GM15510 (cell line): ENCODE data around the gene GMPR.

ENCODE experiments used
- POLR2A ChIP-seq: IDR thresholded peaks from 3 replicates; pipeline ENCODE4 v1.6.1; 2011; ENCODE audit warnings: borderline replicate concordance; ENCODE audit not compliant: insufficient read length; ENCODE audit errors: extremely low read depth

GMPR gene

GRCh38 chr6:16277101-16277981 is 39.0 kb downstream of the GMPR start:
- no peak for TF ChIP-seq POLR2A

- no peak for TF ChIP-seq POLR2A
These were observed 39.8 kb downstream of the GMPR start for GRCh38 chr6:16278048-16278724.

GRCh38 chr6:16278750-16279149 is 40.4 kb downstream of the GMPR start:
- no peak for TF ChIP-seq POLR2A

- TF ChIP-seq POLR2A, result no peak
These were observed 40.9 kb downstream of the GMPR start for GRCh38 chr6:16279243-16279642.

GRCh38 chr6:16282370-16282769 is 44.0 kb downstream of the GMPR start:
- no peak for TF ChIP-seq POLR2A

GRCh38 chr6:16284472-16284871 is 46.1 kb downstream of the GMPR start:
- TF ChIP-seq POLR2A, result no peak

GRCh38 chr6:16285467-16286150 is 47.2 kb downstream of the GMPR start:
- no peak for TF ChIP-seq POLR2A

- no peak for TF ChIP-seq POLR2A
These were observed 47.8 kb downstream of the GMPR start for GRCh38 chr6:16286151-16286522.

GRCh38 chr6:16288163-16288562 is 49.8 kb downstream of the GMPR start:
- TF ChIP-seq POLR2A, result no peak

- no peak for TF ChIP-seq POLR2A
These were observed 53.4 kb downstream of the GMPR start for GRCh38 chr6:16291739-16292138.

GRCh38 chr6:16292432-16292831 is 54.0 kb downstream of the GMPR start:
- no peak for TF ChIP-seq POLR2A

- no peak for TF ChIP-seq POLR2A
These were observed 54.6 kb downstream of the GMPR start for GRCh38 chr6:16292942-16293341.

GRCh38 chr6:16294371-16294770 is 56.0 kb downstream of the GMPR start:
- no peak for TF ChIP-seq POLR2A

- TF ChIP-seq POLR2A, result no peak
These were observed 56.7 kb downstream of the GMPR start for GRCh38 chr6:16295060-16295459.

- TF ChIP-seq POLR2A, result no peak
These were observed 57.1 kb downstream of the GMPR start for GRCh38 chr6:16295471-16295870.

GRCh38 chr6:16296061-16296670 is 57.8 kb downstream of the GMPR start:
- TF ChIP-seq POLR2A, result no peak

GRCh38 chr6:16299861-16300260 is 61.5 kb downstream of the GMPR start:
- TF ChIP-seq POLR2A, result no peak
